Effector memory CD4-positive, alpha-beta T cell (primary cell): Measurements from ENCODE around the gene DNAJC8.

Experiments used
- DNase-seq, 3 donors: peaks; one replicate each; pipeline ENCODE4 v3.0.0-alpha.2; 2020
- H3K27ac ChIP-seq: 2 replicates; pipeline ENCODE4 v1.7.0; 2013; ENCODE audit warnings: mild to moderate bottlenecking, low read length, moderate library complexity; ENCODE audit not compliant: insufficient read depth, poor library complexity, severe bottlenecking
- H3K27me3 ChIP-seq: replicated peaks from 2 replicates; pipeline ENCODE4 v1.7.0; 2013; ENCODE audit warnings: mild to moderate bottlenecking, low read length; ENCODE audit not compliant: insufficient read depth, control insufficient read depth, poor library complexity, severe bottlenecking
- H3K36me3 ChIP-seq: 2 replicates; pipeline ENCODE4 v1.7.0; 2013; ENCODE audit warnings: mild to moderate bottlenecking, low read length, moderate library complexity; ENCODE audit not compliant: control insufficient read depth, insufficient read depth
- H3K4me1 ChIP-seq: 2 replicates; pipeline ENCODE4 v1.7.0; 2013; ENCODE audit warnings: low read length, mild to moderate bottlenecking; ENCODE audit not compliant: control insufficient read depth, insufficient read depth, poor library complexity, severe bottlenecking
- H3K4me3 ChIP-seq: 2 replicates; pipeline ENCODE4 v1.7.0; 2013; ENCODE audit warnings: low read length, low read depth, mild to moderate bottlenecking; ENCODE audit not compliant: insufficient read depth, poor library complexity, severe bottlenecking
- H3K9me3 ChIP-seq: 2 replicates; pipeline ENCODE4 v1.7.0; 2013; ENCODE audit warnings: mild to moderate bottlenecking, low read length, moderate library complexity; ENCODE audit not compliant: control insufficient read depth

The DNAJC8 gene

GRCh38 chr1:28190996-28191645 is 41.7 kb downstream of the DNAJC8 start:
- DNase-seq: no peak
- H3K27me3 ChIP-seq: no peaks in the 10 kb centered on the region
- no peaks in the 10 kb centered on the region for H3K36me3 ChIP-seq
- no peak overlapping the region for H3K4me3 ChIP-seq
- no peaks in the 10 kb centered on the region for H3K9me3 ChIP-seq
- no peaks in the 10 kb centered on the region for H3K4me1 ChIP-seq
- H3K27ac ChIP-seq: no peak overlapping the region

- Histone ChIP-seq H3K27me3 (no peaks in the 10 kb centered on the region), H3K27ac (no peak overlapping the region), H3K9me3 (no peaks in the 10 kb centered on the region), H3K36me3 (no peaks in the 10 kb centered on the region), H3K4me3 (no peak overlapping the region), H3K4me1 (no peaks in the 10 kb centered on the region)
- DNase-seq: no peak
These were observed 42.4 kb downstream of the DNAJC8 start for GRCh38 chr1:28190337-28190979.

- no peak for DNase-seq
- no peaks in the 10 kb centered on the region for H3K4me1 ChIP-seq
- no peaks in the 10 kb centered on the region for H3K27me3 ChIP-seq
- H3K36me3 ChIP-seq: no peaks in the 10 kb centered on the region
- no peaks in the 10 kb centered on the region for H3K9me3 ChIP-seq
- no peak overlapping the region for H3K27ac ChIP-seq
- H3K4me3 ChIP-seq: no peak overlapping the region
These were observed 47.8 kb downstream of the DNAJC8 start for GRCh38 chr1:28185071-28185470.

- no peak for DNase-seq
- no peak overlapping the region for H3K4me3 ChIP-seq
- no peaks in the 10 kb centered on the region for H3K9me3 ChIP-seq
- H3K27ac ChIP-seq: no peak overlapping the region
- H3K27me3 ChIP-seq: no peaks in the 10 kb centered on the region
- no peaks in the 10 kb centered on the region for H3K4me1 ChIP-seq
- no peaks in the 10 kb centered on the region for H3K36me3 ChIP-seq
These were observed 52.2 kb downstream of the DNAJC8 start for GRCh38 chr1:28180306-28181305.

- H3K27ac ChIP-seq: no peak overlapping the region
- no peak overlapping the region for H3K4me3 ChIP-seq
- no peaks in the 10 kb centered on the region for H3K36me3 ChIP-seq
- no peak for DNase-seq
- H3K9me3 ChIP-seq: no peaks in the 10 kb centered on the region
- H3K4me1 ChIP-seq: no peaks in the 10 kb centered on the region
- no peaks in the 10 kb centered on the region for H3K27me3 ChIP-seq
These were observed 53.9 kb downstream of the DNAJC8 start for GRCh38 chr1:28178690-28179485.

GRCh38 chr1:28176492-28177470 is 56.0 kb downstream of the DNAJC8 start, which contains the start of gene PTAFR:
PTAFR (minus strand) TSS chr1:28176690; CDS start chr1:28151021, 25,669 bp downstream.
- no peaks in the 10 kb centered on the region for H3K27me3 ChIP-seq
- DNase-seq: no peak
- no peak within 1 kb of the TSS for H3K4me3 ChIP-seq
- H3K9me3 ChIP-seq: no peaks in the 10 kb centered on the region
- peaks cover 9% of the 10 kb centered on the region for H3K4me1 ChIP-seq
- H3K36me3 ChIP-seq: no peaks in the 10 kb centered on the region
- no peak within 1 kb of the TSS for H3K27ac ChIP-seq

- H3K9me3 ChIP-seq: no peaks in the 10 kb centered on the region
- H3K4me3 ChIP-seq: no peak overlapping the region
- no peak overlapping the region for H3K27ac ChIP-seq
- no peaks in the 10 kb centered on the region for H3K27me3 ChIP-seq
- H3K4me1 ChIP-seq: peaks cover 10% of the 10 kb centered on the region
- no peak for DNase-seq
- H3K36me3 ChIP-seq: no peaks in the 10 kb centered on the region
These were observed 56.8 kb downstream of the DNAJC8 start for GRCh38 chr1:28175955-28176485.

- H3K36me3 ChIP-seq: no peaks in the 10 kb centered on the region
- H3K4me3 ChIP-seq: no peak overlapping the region
- no peak overlapping the region for H3K27ac ChIP-seq
- H3K27me3 ChIP-seq: no peaks in the 10 kb centered on the region
- no peaks in the 10 kb centered on the region for H3K9me3 ChIP-seq
- no peak for DNase-seq
- H3K4me1 ChIP-seq: peaks cover 16% of the 10 kb centered on the region
These were observed 58.9 kb downstream of the DNAJC8 start for GRCh38 chr1:28173980-28174297.
